ENCODE data around the gene BUB1B.
A peak's percentile ranks its signal among the peaks of the same experiment; 100 is the strongest.
"Not testable (repeated sequence)": the region's sequence is repeated elsewhere in the genome, so short reads cannot be mapped to it uniquely, and the experiment has no call there.

Gene BUB1B

GRCh38 chr15:40160689-40161688 is at the start of gene BUB1B:
Gene BUB1B (plus strand): TSS chr15:40161069. CDS start chr15:40161221, 152 bp downstream.
- DNase-seq, result peak; percentile 94 to 96

DNA sequence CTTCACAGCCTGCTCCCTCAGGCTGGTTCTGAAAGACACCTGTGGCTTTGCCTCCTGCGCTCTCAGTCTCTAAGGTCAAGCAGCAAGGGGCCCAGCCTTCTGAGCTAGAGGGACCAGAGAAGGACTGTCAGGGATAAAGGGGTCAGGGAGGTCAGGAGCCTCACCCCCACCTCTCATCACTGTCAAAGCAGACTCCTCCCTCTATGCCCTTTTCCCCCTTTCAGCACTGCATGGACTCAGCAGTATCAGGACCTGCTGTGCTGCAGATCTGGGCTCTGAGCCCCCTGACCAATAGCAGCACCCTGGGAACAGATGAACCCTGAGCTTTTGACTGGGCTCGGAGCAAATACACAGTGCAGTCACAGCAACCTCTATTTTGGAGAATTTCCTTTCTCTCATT is 49.0 kb upstream of the BUB1B start:
- DNase-seq, result no peak

- no peak for DNase-seq
Measured at GRCh38 chr15:40112789-40113188, 48.1 kb upstream of the BUB1B start.

GRCh38 chr15:40114218-40114617 is 46.7 kb upstream of the BUB1B start:
- DNase-seq, result no peak

GRCh38 chr15:40115106-40115505 is 45.8 kb upstream of the BUB1B start:
- DNase-seq, result not testable (repeated sequence)

DNA sequence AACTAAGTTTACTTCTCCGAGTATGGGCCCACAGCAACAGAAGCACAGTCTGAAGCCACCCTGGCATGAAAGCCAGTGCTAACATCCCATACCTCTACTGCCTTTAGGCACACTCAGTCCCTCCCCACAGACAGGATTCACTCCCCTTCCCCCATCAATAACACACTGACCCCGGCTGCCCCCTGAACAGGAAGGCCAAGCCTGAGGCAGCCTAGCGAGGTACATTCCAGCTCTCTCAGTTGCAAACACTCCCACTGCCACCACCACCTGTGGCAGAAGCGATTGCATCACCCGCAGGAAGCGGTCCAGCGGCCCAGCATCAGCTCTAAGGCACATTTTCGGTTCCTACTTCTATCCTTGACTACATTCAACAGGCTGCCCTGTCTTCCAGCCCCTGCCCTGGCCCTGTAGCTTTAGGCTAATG is 45.2 kb upstream of the BUB1B start:
- DNase-seq, result peak; percentile 52 to 64

GRCh38 chr15:40118473-40118872 is 42.4 kb upstream of the BUB1B start:
- no peak for DNase-seq

- DNase-seq, result no peak
Measured at GRCh38 chr15:40121911-40122638, 38.8 kb upstream of the BUB1B start.

DNA sequence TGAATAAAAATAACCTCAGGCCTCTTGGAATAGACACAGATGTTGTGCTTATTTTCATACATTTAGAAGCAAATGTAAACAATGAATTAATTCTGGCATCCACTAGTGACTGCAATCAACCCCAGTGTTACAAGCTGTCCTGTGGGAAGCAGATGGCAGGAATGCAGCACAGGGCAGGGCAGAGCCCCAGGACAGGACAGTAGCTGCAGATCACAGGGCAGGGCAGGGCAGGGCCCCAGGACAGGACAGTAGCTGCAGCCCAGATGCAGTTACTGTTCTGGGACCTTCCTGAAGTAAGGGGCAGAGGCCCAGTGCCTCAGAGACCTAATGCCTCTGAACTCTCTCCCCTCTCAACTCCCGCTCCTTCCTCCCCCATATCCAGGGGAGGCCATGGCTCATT is 37.9 kb upstream of the BUB1B start:
- DNase-seq, result not testable (repeated sequence)

DNA sequence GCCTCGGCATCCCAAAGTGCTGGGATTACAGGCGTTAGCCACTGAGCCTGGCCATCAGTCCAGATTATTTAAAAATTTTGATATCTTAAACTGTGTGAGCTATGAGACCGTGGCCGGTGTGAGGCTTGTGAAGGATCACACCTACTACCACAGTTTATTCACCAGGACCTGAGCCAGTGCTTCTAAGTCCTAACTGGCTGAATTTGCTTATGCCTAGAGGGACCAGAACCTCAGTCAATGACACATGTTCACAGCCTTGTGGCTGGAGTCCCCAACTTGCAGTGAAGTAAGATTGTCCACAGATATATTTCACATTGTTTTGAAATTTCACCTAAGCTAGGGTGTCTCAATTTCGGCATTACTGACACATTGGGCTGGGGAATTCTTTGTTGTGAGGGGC is 37.0 kb upstream of the BUB1B start:
- not testable (repeated sequence) for DNase-seq

DNA sequence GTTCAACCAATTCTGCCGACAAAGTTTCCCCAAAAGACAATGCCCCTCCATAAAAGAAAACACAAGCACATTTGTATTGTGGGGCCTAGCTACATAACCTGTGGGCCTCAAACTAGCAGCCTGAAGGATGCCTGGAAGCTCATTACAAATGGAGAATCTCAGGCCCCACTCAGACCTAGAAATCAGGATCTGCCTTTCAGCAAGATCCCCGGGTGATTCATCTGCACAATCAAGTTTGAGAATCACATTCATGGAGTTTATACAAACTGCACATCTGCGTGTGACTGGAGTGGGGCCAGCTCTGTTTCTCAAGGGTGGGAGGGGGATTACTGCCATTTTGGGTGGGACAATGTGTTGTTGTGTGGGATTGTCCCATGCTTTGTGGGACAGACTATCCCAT is 36.5 kb upstream of the BUB1B start:
- DNase-seq, result not testable (repeated sequence)

DNA sequence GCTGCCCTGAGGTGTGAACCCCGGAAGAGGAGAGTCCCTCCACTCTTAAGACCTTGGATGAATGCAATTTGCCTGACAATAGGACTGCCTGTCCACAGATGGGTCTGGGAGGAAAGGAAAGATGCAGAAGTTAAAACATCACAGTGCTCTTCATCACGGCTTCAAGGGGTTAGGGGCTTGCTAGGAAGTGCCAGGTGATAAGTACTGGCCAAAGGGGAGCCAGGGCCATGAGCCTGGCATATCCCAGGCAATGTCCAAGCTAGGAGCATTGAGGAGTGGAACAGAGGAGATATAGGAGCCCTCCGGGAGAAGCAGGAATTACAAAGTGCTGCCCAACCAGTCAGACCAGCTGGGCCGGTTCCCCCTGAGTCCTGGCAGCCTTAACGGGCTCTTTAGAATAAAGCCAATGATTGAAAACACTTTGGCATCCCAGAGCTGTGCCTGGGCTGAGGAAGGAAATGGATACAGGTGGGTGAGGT is 36.0 kb upstream of the BUB1B start:
- not testable (repeated sequence) for DNase-seq

GRCh38 chr15:40125950-40126349 is 34.9 kb upstream of the BUB1B start:
- no peak for DNase-seq

GRCh38 chr15:40128766-40129660 is 31.9 kb upstream of the BUB1B start:
- DNase-seq, result no peak

GRCh38 chr15:40130118-40130517 is 30.8 kb upstream of the BUB1B start:
- DNase-seq, result no peak

DNA sequence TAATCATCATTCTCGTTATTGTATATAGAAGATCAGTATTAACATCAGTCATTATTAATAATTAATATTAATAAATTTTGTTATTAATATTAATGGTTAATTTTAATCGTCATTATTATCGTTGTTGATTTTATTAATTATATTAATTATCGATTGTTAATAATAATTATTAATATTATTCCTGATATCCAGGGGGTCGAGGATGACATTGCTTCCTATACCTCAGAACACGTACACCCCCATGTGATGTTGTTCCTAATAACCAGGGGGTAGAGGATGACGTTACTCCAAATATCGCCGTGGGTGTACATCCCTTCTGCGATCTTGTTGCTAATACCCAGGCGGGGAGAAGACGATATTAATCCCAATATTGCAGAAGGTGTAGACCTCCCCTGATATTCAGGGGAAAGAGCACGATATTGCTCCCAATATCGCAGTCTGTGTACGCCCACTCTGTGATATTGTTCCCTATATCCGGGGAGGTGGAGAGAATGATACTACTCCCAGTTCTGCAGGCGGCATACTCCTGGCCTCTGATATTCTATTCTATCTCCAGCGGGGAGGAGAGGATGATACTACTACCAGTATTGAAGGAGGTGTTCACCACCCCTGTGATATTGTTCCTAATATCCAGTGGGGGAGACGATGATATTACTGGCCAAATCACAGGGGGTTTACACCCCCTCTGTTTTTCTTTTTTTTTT is 29.9 kb upstream of the BUB1B start:
- no peak for DNase-seq

DNA sequence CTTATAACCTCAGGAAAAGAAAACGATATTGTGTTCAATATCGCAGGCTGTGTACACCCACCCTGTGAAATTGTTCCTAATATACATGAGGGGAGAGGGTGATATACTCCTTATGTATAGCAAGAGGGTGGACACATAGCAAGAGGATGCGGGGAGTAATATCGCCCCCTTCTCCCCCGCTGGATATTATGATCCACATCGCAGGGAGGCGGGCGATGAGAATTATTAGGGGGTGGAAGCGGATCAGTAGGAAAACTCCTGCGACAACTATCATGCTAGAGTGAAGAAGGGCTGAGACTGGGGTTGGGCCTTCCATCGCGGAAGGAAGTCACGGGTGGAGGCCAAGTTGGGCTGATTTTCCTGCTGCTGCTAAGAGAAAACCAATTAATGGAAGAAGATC is 27.3 kb upstream of the BUB1B start:
- no peak for DNase-seq

DNA sequence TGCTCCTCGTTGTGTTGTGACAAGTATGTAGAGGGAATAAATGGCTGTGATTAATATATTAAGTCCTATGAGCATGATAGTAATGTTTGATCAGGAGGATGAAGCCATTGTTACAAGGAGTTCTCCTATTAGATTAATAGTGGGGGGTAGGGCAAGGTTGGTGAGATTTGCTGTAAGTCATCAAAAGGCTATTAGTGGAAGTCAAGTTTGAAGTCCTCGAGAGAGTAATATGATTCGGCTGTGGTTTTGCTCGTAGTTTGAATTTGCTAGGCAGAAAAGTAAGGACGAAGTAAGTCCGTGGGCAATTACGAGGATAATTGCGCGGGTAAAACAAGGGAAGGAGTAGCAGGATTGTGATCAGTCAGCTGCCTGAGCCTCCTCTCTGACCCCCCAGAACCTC is 26.0 kb upstream of the BUB1B start:
- DNase-seq, result no peak

- DNase-seq, result not testable (repeated sequence)
Measured at GRCh38 chr15:40135846-40136450, 24.9 kb upstream of the BUB1B start.

DNA sequence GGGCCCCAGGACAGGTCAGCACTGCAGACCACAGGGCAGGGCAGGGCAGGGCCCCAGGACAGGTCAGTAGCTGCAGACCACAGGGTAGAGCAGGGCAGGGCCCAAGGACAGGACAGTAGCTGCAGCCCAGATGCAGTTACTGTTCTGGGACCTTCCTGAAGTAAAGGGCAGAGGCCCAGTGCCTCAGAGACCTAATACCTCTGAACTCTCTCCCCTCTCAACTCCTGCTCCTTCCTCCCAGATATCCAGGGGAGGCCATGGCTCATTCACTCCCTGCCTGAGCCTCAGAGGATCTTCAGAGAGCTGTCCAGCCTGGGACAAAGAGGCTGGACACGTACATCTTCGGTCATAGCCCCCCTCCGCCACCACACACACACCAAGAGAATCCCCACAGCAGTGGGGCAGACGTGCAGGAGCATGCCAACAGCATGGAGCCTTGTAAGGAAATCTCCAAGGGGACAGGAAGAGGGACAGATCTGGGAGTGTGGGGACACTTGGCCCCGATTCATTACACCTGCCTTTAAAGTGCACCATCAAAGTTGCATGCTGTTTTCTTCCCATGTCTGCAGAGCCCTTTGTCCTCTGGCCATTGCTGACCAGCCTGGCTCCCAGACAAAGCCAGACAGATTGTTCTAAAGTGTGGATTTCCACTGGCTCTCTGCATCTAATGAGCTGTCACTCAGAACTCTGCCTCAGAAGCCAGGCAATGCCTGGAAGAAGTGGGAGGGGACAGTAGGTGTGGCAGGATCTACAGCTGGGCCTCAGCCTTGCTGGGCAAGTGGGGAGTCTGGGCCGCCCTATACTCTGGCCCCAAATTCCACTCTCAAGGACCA is 24.2 kb upstream of the BUB1B start:
- no peak for DNase-seq
